Fibroblast of mammary gland (primary cell): ENCODE data around the gene CTU1.

ENCODE experiments used
- DNase-seq: peaks from one replicate; pipeline ENCODE4 v3.0.0-alpha.2; 2010; ENCODE audit warnings: low read depth
- H3K4me3 ChIP-seq: 2 replicates; pipeline ENCODE4 v1.5.1; 2011; ENCODE audit warnings: low read depth, mild to moderate bottlenecking, low read length, moderate library complexity; ENCODE audit not compliant: control insufficient read depth
- CTCF ChIP-seq: conservative IDR thresholded peaks from 2 replicates; pipeline ENCODE4 v1.5.1; 2011; ENCODE audit warnings: low read depth, low read length, inconsistent platforms; ENCODE audit not compliant: control insufficient read depth, insufficient read depth

The CTU1 gene

DNA sequence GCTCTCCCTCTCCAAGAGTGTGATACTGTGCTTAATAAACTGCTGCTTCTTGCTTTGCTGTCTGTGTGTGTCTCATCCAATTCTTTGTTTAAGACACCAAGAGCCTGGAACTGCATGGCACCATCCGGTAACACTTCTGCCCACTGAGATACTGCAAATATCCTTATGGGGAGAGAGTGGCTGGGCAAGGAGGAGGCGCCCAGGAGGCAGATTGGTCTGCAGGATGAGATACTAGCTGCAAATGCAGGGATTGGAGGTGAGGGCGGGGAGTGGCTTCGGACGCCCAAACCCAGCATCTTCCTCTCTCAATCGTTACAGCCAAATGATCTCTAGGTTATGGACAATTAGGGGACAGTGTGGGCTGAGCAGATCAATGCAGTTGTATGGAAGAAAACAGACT lies 32.2 kb upstream of the CTU1 start:
- no peak for TF ChIP-seq CTCF
- DNase-seq, result no peak
- no peak overlapping the region for H3K4me3 ChIP-seq

- DNase-seq, result no peak
- TF ChIP-seq CTCF, result no peak
Observed at GRCh38 chr19:51139299-51140014, 31.2 kb upstream of the CTU1 start.

DNA sequence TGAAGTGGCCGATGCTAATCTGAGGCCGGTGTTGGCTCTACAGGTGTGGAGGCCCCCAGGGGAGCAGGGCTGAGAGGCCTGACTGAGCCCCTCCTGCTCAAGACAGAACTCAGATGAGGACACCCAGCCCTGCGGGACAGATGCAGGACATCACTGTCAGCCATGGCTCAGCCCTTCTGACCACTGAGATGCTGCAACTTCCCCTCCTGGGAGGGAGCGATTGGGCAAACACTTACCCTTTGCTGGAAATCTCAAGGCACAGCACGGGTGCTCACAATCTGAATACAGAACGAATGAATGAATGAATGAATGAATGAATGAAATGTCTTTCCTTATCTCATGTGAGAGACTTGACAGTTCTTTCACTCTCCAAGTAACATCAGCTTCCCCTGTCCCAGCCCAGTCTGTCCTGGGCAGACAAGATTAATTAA lies 30.4 kb upstream of the CTU1 start:
- TF ChIP-seq CTCF, result no peak
- no peak for DNase-seq

More at GRCh38 chr19:51139299-51140014, 31.2 kb upstream of the CTU1 start:
- no peak overlapping the region for H3K4me3 ChIP-seq

DNA sequence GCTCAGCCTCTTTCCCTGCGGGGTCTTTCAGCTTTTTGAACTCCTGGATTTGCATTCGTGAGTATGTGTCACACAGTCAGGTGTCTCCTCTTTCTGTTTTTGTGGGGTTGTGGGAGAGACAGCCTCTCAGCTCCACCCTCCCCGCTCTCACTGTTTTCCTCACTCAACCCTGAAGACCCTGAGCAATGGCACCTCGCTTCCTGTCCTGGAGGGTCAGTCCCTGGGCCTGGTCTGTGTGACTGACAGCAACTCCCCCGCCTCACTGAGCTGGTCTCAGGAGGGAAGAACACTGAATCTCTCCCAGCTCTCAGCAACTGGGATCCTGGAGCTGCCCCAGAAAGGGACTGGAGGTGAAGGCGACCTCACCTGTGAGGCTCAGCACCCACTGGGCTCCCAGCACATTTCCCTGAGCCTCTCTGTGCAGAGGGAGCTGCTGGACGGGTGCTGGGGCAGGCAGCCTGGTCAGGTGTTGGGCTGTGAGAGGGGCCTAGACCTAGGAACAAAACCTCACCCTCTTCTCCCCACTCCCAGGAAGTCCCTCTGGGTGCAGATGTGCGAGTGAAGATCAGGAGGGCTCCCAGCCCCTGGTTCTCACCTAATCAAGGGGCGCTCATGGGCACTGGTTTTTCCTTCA lies 29.7 kb upstream of the CTU1 start:
- no peak for TF ChIP-seq CTCF
- no peak for DNase-seq
- no peak overlapping the region for H3K4me3 ChIP-seq

More for the DNA sequence above, 30.4 kb upstream of the CTU1 start:
- H3K4me3 ChIP-seq, result no peak overlapping the region

DNA sequence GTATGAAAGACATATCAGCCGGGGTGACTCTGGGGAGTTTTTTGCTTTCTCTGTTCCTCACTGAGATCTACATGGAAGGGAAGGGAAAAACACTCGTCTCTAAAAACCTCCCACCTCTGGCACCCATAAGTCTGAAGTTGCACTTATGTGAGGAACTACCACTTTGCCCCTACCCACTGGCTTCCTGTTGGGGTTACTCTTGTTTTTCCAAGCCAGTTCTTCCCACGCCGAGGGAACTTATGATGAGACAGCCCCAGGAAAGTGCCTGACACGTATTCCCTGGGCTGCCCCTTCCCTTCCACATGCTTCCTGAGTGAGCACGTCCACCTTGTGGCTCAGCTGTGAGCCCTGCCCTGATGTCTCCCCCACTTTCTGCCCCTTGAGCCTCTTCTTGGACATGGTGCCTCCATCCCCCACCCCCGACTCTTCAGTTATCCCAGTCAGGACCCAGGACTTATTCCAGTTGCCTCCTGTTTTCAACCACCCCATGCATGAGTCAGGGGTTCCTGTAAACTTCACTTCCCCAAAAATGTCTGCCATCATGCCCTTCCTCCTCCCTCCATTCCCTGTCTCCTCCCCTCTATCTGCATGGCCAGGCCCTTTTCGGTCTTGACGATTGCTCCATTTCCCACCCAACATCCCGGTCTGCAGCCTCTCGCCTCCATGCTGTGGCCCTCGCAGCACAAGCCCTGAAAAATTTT lies 28.8 kb upstream of the CTU1 start:
- no peak for TF ChIP-seq CTCF
- no peak for DNase-seq

DNA sequence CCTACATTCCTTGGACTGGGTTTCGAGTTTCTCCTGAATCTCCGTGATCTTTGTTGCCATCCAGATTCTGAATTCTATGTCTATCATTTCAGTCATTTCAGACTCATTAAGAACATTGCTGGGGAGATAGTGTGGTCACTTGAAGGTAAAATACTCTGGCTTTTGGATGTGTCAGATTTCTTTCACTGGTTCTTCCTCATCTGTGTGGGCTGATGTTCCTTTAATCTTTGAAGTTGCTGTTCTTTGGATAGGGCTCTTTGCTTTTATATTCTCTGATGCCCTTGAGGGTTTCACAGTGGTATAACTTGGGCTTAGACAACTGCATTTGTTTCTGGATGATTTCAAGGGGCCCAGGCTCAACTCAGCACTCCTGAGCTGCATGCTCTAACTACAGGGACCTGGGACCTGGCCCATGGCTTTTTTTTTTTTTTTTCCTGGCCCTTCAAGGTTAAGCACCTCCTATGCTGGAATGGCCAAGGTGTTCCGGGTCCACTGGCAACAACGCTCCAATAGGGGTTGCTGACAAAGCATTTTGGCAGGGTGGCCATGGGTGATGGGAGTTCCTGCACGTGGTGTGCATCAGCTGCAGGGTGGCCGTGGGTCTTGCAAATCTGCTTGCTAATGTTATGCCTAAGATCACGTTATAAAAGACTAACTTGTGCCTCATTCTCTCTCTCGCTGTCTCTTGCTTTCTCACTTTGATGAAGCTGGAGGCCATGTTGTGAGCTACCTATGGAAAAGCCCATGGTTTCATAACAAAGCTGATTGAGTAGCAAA lies 28.0 kb upstream of the CTU1 start:
- H3K4me3 ChIP-seq, result no peak overlapping the region
- no peak for DNase-seq
- TF ChIP-seq CTCF, result no peak

More for the DNA sequence above, 28.8 kb upstream of the CTU1 start:
- no peak overlapping the region for H3K4me3 ChIP-seq
